ENCODE data around the gene TOPBP1.

TOPBP1 gene

GRCh38 chr3:133607816-133608215, 53.9 kb downstream of the TOPBP1 start:
- DNase-seq (ENCODE audit: low spot score): no peak

- DNase-seq (ENCODE audit: low spot score): no peak
Measured at GRCh38 chr3:133606902-133607301, 54.8 kb downstream of the TOPBP1 start.

DNA sequence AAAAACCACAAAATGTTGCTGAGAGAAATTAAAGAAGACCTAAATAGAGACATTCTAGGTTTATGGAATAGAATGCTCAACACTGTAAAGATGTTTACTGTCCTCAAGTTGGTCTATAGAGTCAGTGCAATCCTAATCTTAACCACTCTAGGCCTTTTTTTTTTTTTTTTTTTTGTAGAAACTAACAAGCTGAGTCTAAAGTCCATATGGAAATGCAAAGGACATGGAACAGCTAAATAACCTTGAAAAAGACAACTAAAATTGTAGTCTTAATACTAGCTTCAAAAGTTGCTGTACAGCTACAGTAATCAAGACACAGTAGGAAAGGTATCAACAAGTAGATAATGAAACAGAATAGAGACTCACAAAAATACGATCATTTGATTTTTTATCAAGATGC, 55.4 kb downstream of the TOPBP1 start:
- no peak for DNase-seq (ENCODE audit: low spot score)

- DNase-seq (ENCODE audit: low spot score): no peak
Measured at GRCh38 chr3:133600572-133601081, 61.1 kb downstream of the TOPBP1 start.

GRCh38 chr3:133599280-133599679, 62.5 kb downstream of the TOPBP1 start:
- DNase-seq (ENCODE audit: low spot score): no peak

- DNase-seq (ENCODE audit: low spot score): no peak
Measured at GRCh38 chr3:133598405-133598804, 63.3 kb downstream of the TOPBP1 start.

DNA sequence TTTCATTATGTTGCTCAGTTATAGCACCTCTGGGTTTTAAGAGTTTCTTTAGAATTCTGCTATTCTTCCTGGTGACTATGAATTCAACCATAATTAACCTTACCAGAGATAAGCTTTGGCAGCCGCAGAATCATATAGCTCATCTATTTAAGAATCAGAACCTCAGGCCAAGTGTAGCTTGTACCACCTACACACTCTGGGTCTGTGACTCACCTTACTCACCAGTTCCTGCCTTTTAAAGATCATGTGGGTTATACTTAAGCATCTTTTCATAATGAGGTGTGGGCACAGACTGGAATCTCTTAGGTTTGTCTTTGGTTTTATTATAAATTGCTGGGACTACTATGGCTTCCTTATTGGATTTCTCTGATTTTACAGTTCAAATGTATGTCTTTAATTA, 66.4 kb downstream of the TOPBP1 start:
- DNase-seq (ENCODE audit: low spot score): no peak

DNA sequence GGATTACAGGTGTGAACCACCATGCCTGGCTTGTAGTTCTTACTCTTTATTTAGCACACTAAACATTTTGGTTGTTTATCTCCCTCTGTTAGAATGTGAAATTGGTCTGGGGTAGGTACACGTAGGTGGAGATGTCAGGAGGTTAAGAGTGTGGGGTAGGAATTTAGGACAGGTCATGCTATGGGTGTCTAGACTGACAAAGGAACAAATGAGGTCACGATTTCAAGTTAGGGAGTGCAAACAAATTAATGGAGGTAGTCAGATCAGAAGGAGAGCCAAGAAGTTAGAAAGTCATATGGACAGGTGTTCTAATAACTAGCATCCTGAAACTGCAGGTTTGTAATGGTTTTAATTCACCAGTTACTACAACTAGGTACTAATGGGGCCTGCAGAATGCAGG, 68.5 kb downstream of the TOPBP1 start:
- DNase-seq (ENCODE audit: low spot score): no peak

- DNase-seq (ENCODE audit: low spot score): no peak
Measured at GRCh38 chr3:133592843-133593242, 68.9 kb downstream of the TOPBP1 start.

DNA sequence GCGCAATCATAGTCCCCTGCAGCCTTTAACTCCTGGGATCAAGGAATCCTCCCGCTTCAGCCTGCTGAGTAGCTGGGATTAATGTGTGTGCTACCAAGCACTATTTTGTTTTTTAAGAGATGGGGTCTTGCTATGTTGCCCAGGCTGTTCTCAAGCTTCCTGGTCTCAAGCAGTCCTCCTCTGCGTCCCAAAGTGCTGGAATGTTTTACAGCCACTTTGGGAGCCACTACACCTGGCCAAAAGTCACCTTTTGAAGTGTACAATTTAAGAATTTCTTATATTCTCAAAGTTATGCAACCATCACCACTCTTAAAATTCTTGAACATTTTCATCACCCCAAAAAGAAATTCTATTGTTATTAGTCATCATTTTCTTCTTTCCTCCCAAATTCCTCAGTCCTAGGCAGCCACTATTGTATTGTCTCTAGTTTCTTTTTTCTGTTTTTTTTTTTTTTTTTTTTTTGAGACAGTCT, 70.4 kb downstream of the TOPBP1 start:
- no peak for DNase-seq (ENCODE audit: low spot score)

GRCh38 chr3:133589503-133589902, 72.2 kb downstream of the TOPBP1 start:
- DNase-seq (ENCODE audit: low spot score): no peak

- no peak for DNase-seq (ENCODE audit: low spot score)
Measured at GRCh38 chr3:133588784-133589465, 72.8 kb downstream of the TOPBP1 start.

DNA sequence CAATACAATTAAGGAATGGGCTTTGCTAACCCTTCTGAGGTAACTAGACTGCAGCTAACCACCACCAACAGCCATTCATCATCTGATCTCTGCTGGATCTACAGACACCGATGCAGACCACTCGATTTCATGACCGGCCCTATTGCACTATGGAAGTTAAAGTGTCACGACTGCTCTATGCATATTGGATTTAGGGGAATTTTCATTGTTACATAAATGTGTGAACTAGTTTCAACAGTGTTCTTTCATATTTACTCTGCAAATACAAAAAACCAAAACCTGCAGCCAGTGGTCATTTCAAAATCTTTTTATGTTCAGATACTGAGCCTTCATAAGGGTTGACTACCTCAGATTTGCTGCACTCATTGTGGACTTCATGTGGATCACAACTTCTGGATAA, 73.7 kb downstream of the TOPBP1 start:
- DNase-seq (ENCODE audit: low spot score): no peak

DNA sequence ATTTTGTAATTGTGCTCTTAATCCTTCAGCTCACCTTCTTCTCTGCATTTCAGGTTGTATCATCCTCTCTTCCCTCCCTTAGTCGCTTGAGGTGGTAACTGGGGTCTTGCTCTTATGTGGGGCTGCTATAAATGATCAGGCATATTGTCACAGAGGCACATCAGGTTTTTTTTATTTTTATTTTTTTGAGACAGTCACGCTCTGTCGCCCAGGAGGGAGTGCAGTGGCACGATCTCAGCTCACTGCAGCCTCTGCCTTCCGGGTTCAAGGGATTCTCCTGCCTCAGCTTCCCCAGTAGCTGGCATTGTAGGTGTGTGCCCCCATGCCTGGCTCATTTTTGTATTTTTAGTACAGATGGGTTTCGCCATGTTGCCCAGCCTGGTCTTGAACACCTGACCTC, 78.3 kb downstream of the TOPBP1 start:
- no peak for DNase-seq (ENCODE audit: low spot score)

DNA sequence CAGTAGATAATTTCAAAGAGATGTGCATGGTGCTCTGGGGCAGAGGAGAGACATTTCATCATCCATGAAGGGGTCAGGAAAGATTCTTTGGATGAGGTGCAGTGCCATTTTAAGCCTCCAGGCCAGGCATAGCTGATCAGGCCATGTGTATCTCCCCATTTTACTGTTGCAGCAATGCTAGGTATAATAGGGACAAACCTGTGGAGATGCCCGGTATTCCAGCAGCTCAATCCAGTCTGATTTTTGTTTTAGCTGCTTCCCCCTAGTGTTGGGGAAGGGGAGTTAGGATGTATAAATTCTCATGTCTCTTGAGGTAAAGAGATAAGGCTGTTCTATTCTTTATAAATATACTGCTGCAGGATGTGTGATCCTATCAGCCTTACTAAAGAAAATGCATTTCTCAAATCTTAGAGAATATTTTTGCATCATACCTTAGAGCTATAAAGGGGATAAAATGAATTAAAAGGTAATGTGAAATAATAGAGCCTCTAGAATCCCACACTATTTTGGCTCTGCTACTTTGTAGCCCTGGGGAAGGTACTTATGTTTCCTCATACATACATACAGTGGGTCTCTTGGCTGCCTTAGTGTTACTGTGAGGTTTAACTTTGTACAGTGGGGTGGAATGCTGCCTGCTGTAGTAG, 83.1 kb downstream of the TOPBP1 start:
- DNase-seq (ENCODE audit: low spot score): peak; percentile 34

- no peak for DNase-seq (ENCODE audit: low spot score)
Measured at GRCh38 chr3:133576169-133576568, 85.6 kb downstream of the TOPBP1 start.

GRCh38 chr3:133575086-133575485, 86.7 kb downstream of the TOPBP1 start:
- DNase-seq (ENCODE audit: low spot score): no peak

DNA sequence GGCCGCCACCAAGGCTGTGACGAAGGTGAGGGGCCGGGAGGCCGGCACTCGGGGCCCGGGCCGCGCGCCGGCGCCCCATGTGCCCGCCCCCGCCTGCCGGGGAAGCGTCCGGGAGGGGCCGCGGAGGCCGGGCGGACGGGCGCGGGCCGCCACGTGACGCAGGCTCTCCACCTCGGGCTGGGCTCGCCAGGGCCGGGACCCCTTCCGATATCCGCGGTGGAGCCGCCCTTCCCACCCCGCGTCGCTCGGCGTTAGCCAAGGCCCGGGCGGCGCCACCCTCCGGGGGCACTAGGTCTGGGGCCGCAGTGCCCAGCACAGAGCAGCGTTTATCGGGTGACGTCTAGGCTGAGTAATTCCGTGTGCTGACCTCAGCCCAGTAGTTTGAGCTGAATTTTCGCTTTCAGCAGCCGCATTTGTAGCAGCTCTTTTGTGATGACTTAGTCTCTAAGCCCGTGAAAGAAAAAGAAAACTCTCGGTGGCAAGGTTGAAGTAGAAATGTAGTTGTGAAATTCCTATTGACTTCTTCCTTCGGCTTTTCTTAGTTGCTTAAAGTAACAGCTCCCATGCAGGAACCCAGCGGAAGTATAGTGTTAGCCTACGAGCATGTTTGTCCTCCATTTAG, 87.4 kb downstream of the TOPBP1 start:
- peak; percentile 61 for DNase-seq (ENCODE audit: low spot score)

DNA sequence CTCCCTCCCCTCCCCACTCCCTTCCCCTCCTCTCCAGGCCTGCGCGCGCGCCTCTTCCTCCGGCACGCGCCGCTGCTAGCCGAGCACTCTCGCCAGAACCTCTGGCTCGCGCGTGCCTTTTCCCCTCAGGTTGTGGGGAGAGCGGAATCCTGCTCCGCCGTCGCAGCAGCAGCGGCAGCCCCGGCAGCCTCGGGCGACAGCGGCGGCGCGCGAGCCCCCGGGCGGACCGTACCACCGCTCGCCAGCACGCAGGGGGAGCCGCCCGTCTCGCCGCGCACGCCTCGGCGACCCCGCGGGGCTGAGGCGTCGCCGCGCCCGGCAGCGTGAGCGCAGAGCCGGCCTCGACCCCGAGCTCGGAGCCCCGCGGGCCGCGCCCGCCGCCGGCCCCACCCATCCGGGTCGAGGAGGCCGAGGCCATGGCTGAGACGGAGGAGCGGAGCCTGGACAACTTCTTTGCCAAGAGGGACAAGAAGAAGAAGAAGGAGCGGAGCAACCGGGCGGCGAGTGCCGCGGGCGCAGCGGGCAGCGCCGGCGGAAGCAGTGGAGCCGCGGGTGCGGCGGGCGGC, 88.0 kb downstream of the TOPBP1 start, which contains the start of gene CDV3:
CDV3 (plus strand) TSS at position 58 of the 566 bp plus-strand sequence; CDS start at position 417, 359 bp downstream.
- no peak for DNase-seq (ENCODE audit: low spot score)

DNA sequence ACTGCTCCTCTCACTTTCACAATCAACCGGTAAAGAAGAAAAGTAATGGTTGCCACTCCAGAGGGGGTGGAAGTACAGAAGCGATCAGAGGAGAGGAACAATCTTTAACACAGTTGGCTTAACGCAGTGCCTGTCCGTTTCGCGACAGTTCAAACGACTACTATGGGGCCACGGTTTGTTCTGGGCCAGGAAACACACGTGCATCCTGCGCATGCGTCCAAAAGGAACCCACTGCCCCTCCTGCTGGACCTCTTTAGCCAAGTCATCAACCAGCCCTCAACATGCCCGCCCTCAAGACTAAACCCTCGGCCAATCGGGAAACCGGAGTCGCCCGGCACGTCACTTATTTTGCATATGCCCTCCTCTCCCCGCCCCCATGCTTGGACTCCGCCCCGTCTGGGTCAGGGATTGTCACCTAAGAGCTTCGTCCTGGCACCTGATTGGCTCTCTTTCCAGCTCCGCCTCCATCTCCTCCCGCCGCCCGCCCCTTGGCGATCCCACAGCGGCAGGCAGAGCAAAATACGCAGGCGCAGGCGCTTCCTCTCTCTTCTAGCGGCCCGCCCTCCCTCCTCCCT, 88.6 kb downstream of the TOPBP1 start:
- peak; percentile 100 for DNase-seq (ENCODE audit: low spot score)

DNA sequence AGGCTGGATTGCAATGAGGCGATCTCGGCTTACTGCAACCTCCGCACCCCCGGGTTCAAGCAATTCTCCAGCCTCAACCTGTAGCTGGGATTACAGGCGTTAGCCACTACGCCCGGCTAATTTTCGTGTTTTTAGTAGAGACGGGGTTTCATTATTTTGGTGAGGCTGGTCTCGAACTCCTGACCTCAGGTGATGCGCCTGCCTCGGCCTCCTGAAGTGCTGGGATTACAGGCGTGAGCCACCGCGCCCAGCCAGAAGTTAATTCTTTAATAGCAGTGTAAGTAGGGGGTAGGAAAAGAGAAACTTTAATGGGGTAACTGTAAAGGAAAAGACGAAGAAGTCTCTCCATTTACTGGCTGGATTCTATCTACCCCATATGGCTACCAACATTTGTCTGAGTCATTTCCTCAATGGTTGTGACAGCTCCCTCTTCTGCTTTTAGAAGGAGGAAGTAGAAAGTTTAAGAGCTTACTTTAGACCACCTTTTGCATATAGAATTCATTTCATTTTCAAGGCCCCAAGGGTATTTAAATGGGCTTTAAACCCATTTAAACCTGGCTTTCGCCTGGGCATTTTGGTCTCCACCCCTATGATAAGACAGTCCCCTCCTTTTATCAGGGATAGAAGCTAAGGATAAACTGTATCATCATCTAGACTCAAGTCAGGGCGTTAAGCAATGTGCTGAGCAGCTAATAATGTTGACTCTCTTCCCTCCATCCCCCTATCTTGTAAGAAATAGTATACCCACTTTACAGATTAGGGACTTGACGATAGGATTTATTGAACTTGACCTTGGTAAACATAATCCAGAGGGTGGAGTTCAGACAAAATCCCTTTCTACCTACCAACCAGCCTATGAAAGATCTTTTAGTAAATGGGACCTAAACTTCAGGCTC, 89.3 kb downstream of the TOPBP1 start:
- DNase-seq (ENCODE audit: low spot score): peak; percentile 37
